HEK293T (cell line): ENCODE results near the gene RXRB.

Experiments
- BHLHE40 ChIP-seq: fragments of 450-650 bp; IDR thresholded peaks from 2 replicates; pipeline ENCODE4 v1.6.1; 2016; ENCODE audit warnings: mild to moderate bottlenecking, moderate library complexity, borderline replicate concordance
- CTBP1 ChIP-seq: fragments of 450-650 bp; IDR thresholded peaks from 2 replicates; pipeline ENCODE4 v1.6.1; 2016; ENCODE audit warnings: borderline replicate concordance
- FOXA1 ChIP-seq: fragments of 450-650 bp; IDR thresholded peaks from 2 replicates; pipeline ENCODE4 v1.6.1; 2016; ENCODE audit warnings: mild to moderate bottlenecking
- FOXM1 ChIP-seq: fragments of 450-650 bp; IDR thresholded peaks from 2 replicates; pipeline ENCODE4 v1.6.1; 2017; ENCODE audit warnings: mild to moderate bottlenecking, borderline replicate concordance
- HDGF ChIP-seq: fragments of 450-650 bp; IDR thresholded peaks from 2 replicates; pipeline ENCODE4 v1.6.1; 2017; ENCODE audit warnings: antibody characterized with exemption, borderline replicate concordance
- SP1 ChIP-seq: fragments of 450-650 bp; IDR thresholded peaks from 2 replicates; pipeline ENCODE4 v1.6.1; 2017
- SUZ12 ChIP-seq: fragments of 450-650 bp; IDR thresholded peaks from 2 replicates; pipeline ENCODE4 v1.6.1; 2016; ENCODE audit warnings: mild to moderate bottlenecking
- ZNF384 ChIP-seq: fragments of 450-650 bp; IDR thresholded peaks from 2 replicates; pipeline ENCODE4 v1.6.1; 2016
- TF ChIP-seq, protein P1 (sequence below): fragments of 450-650 bp; IDR thresholded peaks from 2 replicates; pipeline ENCODE4 v1.6.1; 2016

GRCh38 chr6:33193619-33194018 lies 6.8 kb downstream of the RXRB start:
- TF ChIP-seq HDGF (no peak), SP1 (no peak), BHLHE40 (no peak), SUZ12 (no peak), FOXA1 (no peak), FOXM1 (no peak), ZNF384 (no peak), CTBP1 (no peak)
- TF ChIP-seq, protein P1, sequence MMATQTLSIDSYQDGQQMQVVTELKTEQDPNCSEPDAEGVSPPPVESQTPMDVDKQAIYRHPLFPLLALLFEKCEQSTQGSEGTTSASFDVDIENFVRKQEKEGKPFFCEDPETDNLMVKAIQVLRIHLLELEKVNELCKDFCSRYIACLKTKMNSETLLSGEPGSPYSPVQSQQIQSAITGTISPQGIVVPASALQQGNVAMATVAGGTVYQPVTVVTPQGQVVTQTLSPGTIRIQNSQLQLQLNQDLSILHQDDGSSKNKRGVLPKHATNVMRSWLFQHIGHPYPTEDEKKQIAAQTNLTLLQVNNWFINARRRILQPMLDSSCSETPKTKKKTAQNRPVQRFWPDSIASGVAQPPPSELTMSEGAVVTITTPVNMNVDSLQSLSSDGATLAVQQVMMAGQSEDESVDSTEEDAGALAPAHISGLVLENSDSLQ: no peak
